Effector memory CD8-positive, alpha-beta T cell (primary cell): ENCODE data around the gene EXOC5.
A peak's percentile ranks its signal among the peaks of the same experiment; 100 is the strongest.

Experiments
- ATAC-seq: fragments of 150-1000 bp; cut with Tn5 transposase; replicated peaks from 2 replicates; pipeline ENCODE4 v1.10.0; 2021; ENCODE audit warnings: mild to moderate bottlenecking, moderate library complexity
- DNase-seq, 3 experiments: peaks; one replicate each; pipeline ENCODE4 v3.0.0; 2021
- H3K27ac Mint-ChIP-seq, 2 donors: one replicate each; pipeline ENCODE4 v1.8.0; 2022; ENCODE audit warnings: mild to moderate bottlenecking in 2 of 2, mixed read lengths in 2 of 2, moderate library complexity in 2 of 2
- H3K27me3 Mint-ChIP-seq, 2 donors: one replicate each; pipeline ENCODE4 v1.8.0; 2022; ENCODE audit warnings: mixed read lengths in 2 of 2
- H3K36me3 Mint-ChIP-seq: one replicate; pipeline ENCODE4 v1.8.0; 2022; ENCODE audit warnings: mild to moderate bottlenecking, moderate library complexity, mixed read lengths; ENCODE audit not compliant: insufficient read depth
- H3K4me1 Mint-ChIP-seq, 2 donors: one replicate each; pipeline ENCODE4 v1.8.0; 2022; ENCODE audit warnings: low read depth in 2 of 2, mixed read lengths in 2 of 2
- H3K4me3 Mint-ChIP-seq, 2 donors: one replicate each; pipeline ENCODE4 v1.8.0; 2022; ENCODE audit warnings: mild to moderate bottlenecking in 2 of 2, mixed read lengths in 2 of 2, moderate library complexity in 2 of 2
- H3K9me3 Mint-ChIP-seq, 2 donors: one replicate each; pipeline ENCODE4 v1.8.0; 2022; ENCODE audit warnings: mixed read lengths in 2 of 2
- total RNA-seq, 9 experiments: gene quantifications; one replicate each; lab custom pipeline; 2026; lab: John Stamatoyannopoulos, UW

Gene EXOC5, protein sequence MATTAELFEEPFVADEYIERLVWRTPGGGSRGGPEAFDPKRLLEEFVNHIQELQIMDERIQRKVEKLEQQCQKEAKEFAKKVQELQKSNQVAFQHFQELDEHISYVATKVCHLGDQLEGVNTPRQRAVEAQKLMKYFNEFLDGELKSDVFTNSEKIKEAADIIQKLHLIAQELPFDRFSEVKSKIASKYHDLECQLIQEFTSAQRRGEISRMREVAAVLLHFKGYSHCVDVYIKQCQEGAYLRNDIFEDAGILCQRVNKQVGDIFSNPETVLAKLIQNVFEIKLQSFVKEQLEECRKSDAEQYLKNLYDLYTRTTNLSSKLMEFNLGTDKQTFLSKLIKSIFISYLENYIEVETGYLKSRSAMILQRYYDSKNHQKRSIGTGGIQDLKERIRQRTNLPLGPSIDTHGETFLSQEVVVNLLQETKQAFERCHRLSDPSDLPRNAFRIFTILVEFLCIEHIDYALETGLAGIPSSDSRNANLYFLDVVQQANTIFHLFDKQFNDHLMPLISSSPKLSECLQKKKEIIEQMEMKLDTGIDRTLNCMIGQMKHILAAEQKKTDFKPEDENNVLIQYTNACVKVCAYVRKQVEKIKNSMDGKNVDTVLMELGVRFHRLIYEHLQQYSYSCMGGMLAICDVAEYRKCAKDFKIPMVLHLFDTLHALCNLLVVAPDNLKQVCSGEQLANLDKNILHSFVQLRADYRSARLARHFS
- 46.4 to 132 (median 102) reads per million in 9 experiments for total RNA-seq

DNA sequence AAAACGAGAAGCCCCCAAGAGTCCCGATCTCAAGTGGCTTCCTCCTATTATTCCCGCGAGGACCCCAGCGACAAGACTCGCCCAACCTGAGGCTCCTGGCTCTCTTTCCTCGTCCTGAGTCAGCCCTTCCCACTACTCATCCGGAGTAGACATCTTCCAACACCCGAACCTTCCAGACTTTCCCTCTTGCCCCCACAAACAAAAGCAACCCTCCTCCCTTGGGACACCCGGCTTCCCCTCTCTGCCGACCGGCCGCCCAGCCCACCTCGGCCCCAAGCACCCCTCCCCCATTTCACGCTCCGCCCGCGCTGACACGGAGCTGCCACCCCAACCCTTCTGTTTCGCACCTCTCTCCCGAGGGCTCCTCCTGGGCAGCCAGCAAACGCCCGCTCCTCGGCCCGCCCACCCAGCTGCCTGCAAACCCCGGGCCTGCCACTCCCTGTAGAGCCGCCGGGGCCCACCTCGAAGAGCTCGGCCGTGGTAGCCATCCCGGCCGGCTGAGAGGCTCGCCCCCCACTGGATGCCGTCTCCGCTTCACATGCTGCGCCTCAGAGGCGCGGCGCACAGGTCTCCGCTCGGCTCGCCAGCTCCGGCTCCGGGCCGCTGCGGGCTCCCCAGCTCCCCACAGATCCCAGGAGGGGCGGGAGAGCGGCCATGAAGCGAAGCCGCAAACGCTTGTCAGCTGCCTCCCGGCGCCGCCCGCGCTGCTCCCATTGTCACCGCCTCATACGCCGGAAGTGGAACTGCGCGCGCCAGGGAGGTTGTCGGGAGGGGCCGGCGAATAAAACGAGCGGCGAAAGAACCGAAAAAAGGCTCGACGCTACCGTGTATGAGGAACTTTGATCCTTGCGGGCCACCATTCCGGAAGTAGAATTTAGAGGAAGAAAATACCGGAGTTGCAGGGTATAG is at the start of gene EXOC5, which contains the start of gene AP5M1:
TSS of gene EXOC5 (minus strand) at position 745 of the 909 bp plus-strand sequence. CDS start at position 488, 257 bp downstream.
TSS of gene AP5M1 (plus strand) at position 811 of the 909 bp plus-strand sequence. CDS start 344 bp downstream, outside the sequence.
- H3K4me3 Mint-ChIP-seq: peak within 1 kb of the TSS; percentile 93 to 98
- H3K36me3 Mint-ChIP-seq: peaks cover 24% of the 10 kb centered on the region
- no peaks in the 10 kb centered on the region for H3K9me3 Mint-ChIP-seq
- H3K27me3 Mint-ChIP-seq: no peaks in the 10 kb centered on the region
- H3K27ac Mint-ChIP-seq: peak within 1 kb of the TSS; percentile 99
- DNase-seq: peak; percentile 87 to 89 (median 87)
- peaks cover 38 to 62% of the 10 kb centered on the region in 2 donors for H3K4me1 Mint-ChIP-seq
- ATAC-seq: peak; percentile 82

DNA sequence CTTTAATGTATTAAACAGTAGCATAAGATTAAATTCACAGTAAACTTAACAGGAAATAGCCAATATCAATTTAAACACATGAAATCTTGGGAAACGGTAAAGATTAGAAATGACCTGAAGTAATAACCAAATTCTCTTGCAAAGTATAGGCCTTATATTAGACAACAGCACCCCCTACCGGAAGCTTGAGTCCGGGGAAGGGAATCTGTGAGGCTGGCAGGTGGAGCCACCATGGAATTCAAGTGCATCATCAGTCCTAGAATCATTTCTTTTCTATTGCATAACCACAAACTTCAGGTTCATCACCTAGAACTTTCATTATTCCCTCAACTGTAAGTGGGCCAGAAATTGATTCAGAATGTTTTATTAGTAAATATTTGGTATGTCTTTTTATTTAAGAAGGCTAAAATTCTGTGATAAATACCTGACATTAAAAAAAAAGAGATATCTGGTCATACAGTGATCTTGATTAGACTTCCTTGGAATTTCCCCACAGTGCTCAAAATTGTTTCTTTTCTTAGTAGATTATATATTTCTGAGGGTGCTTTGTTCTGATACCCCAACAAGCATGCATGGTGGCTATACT is 48.6 kb upstream of the EXOC5 start:
- Mint-ChIP-seq H3K4me1 (peaks cover 4 to 6% of the 10 kb centered on the region in 2 donors), H3K27me3 (peaks cover 0 to 10% of the 10 kb centered on the region in 2 donors), H3K9me3 (no peaks in the 10 kb centered on the region), H3K4me3 (no peak overlapping the region), H3K36me3 (no peaks in the 10 kb centered on the region), H3K27ac (no peak overlapping the region)
- peak; percentile 67 to 74 (median 73) for DNase-seq
- ATAC-seq: peak; percentile 68

DNA sequence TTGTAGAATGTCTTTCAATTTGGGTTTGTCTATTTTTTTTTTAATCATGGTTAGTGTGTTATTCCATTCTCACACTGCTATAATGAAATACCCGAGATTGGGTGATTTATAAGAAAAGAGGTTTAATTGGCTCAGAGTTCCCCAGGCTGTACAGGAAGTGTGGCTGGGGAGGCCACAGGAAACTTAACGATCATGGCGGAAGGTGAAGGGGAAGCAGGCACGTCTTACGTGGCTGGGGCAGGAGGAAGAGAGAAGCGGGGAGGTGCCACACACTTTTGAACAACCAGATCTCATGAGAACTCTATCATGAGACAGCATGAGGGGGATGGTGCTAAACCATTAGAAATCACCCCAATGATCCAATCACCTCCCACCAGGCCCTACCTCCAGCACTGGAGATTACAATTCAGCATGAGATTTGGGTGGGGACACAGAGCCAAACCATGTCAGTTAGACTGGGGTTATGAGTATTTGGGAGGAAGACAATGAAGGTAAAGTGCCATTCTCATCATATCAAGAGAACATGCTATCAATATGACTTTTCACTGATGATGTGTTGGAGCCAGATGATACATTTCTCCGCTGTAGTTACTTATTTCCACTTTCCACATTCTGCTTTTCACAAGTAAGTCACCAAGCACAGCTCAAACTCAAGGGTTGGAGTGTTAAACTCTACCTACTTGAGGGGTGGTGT is 45.8 kb upstream of the EXOC5 start:
- ATAC-seq (no peak), DNase-seq (no peak)
- Mint-ChIP-seq H3K36me3 (no peaks in the 10 kb centered on the region), H3K27ac (peak overlapping the region in 1 of 2 donors; percentile 67), H3K27me3 (peaks cover 0 to 10% of the 10 kb centered on the region in 2 donors), H3K9me3 (no peaks in the 10 kb centered on the region), H3K4me1 (peaks cover 4 to 6% of the 10 kb centered on the region in 2 donors), H3K4me3 (no peak overlapping the region)

DNA sequence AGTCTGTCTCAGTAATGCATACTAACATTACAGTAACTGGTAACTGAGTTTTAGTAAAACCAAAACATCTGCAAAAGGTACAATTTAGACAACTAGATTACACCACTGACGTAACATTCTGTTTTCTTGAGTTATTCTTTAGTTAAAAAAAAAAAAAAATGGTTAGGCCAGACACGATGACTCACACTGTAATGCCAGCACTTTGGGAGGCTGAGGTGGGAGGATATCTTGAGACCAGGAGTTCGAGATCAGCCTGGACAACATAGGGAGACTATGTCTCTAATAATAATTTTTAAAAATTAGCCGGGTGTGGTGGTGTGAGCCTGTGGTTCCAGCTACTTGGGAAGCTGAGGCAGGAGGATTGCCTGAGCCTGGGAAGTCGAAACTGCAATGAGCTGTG is 34.2 kb upstream of the EXOC5 start:
- DNase-seq (no peak), ATAC-seq (no peak)
- H3K27me3 Mint-ChIP-seq: peaks cover 35 to 39% of the 10 kb centered on the region in 2 donors
- H3K27ac Mint-ChIP-seq: no peak overlapping the region
- no peaks in the 10 kb centered on the region for H3K4me1 Mint-ChIP-seq
- H3K36me3 Mint-ChIP-seq: no peaks in the 10 kb centered on the region
- no peak overlapping the region for H3K4me3 Mint-ChIP-seq
- no peaks in the 10 kb centered on the region for H3K9me3 Mint-ChIP-seq

DNA sequence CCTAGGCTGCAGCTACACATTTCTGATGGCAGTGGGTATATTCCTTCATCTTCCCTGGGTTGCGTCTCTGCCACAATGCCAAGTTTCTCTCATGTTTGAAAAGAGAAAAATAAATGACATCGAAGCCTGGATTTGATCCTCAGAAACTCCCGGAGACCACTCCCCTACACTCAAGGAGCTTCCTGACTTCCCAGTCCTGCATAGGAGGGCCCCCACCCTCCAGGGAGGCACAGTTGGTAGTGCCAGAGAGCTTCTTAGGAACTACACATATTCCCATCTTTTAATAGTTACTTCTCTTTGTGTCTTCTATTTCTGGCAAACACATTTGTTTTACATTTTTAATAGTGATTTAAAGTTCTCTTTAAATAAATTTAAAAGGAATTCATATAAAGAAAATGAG is 30.8 kb upstream of the EXOC5 start:
- Mint-ChIP-seq H3K9me3 (no peaks in the 10 kb centered on the region), H3K4me3 (no peak overlapping the region), H3K4me1 (no peaks in the 10 kb centered on the region), H3K27me3 (peaks cover 4 to 8% of the 10 kb centered on the region in 2 donors), H3K36me3 (no peaks in the 10 kb centered on the region), H3K27ac (no peak overlapping the region)
- ATAC-seq (no peak), DNase-seq (no peak)

DNA sequence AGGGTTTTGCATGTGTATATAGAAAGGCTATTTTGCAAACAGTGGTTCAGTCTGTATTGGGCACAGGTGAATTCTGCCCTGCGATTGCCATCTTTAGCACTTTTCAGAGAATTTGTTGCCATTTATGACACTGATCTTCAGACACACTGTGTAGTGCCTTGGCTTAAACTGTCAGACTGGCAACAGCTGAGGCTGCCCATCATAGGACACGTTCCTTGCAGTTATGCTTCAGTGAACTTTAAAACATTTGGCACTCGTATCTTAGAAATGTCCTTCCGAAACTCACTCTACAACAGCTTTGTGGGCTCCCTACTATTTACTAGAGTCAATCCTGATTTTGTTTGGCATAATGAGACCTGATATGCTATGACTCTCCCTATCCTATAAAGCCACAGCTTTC is 29.1 kb upstream of the EXOC5 start:
- DNase-seq: no peak
- H3K36me3 Mint-ChIP-seq: no peaks in the 10 kb centered on the region
- H3K4me1 Mint-ChIP-seq: no peaks in the 10 kb centered on the region
- no peaks in the 10 kb centered on the region for H3K9me3 Mint-ChIP-seq
- no peak for ATAC-seq
- H3K27me3 Mint-ChIP-seq: no peaks in the 10 kb centered on the region
- no peak overlapping the region for H3K4me3 Mint-ChIP-seq
- no peak overlapping the region for H3K27ac Mint-ChIP-seq

DNA sequence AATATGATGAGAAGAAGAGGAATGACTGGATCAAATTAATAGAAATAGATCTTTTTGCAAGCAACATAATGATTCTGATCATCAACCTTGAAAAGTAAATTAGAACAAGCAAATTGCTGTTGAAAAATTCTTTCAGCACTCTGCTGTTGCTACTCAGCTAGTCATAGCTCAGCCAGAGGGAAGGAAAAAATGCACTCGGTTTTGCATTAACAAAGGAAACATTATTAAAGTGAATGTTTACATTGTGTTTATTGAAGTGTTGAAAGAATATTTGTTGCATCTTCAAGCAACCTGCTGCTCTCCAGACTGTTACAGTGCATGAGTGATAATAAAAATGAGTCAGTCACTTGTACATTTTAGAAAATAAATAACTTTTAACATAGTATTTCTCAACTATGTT is 26.5 kb upstream of the EXOC5 start:
- H3K36me3 Mint-ChIP-seq: peaks cover 5% of the 10 kb centered on the region
- H3K27me3 Mint-ChIP-seq: no peaks in the 10 kb centered on the region
- H3K4me1 Mint-ChIP-seq: no peaks in the 10 kb centered on the region
- H3K4me3 Mint-ChIP-seq: no peak overlapping the region
- no peaks in the 10 kb centered on the region for H3K9me3 Mint-ChIP-seq
- DNase-seq (no peak), ATAC-seq (no peak)
- no peak overlapping the region for H3K27ac Mint-ChIP-seq

DNA sequence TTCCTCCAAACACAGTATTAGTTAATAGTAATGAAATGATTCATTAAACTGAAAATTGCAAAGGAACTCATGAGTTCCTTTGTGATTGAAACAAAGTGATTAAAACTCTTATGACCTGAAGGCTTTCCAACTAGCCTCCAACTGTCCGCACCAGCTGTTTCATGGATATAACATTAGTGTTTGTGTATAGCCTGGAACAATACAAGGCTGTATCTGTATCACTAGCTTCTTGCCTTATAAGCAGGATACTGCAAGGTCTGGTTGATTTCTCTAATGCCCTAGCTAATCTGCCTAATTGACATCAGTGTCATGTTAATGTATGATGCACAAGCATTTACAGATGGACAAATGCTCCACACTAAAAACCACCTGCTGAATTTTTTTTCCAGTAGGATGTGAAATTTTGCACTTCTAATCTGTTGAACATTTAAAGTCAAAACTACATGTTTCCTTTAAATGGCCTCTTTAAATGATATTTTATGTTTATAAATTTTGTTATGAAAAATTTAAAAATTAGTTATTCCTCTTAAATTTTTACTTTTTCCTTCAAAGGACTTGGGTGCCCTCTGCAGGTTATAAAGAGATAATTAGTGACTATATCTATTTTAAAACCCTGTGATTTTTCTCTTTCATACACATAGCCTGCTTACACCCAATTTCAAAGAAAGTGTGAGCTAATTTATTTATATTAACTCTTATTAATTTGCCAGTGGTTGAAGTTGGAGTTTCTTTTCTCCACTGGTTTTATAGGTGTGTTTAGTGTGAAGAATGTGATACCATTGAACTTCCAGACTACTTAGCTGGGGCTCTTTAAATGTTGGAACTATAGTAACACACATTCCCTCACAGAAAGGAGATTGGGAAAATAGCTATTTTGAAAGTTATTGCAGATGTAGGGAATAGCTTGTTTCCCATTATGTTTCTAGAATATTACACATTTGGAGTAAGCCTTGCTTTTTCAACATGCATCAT is 25.4 kb upstream of the EXOC5 start:
- no peak for ATAC-seq
- no peaks in the 10 kb centered on the region for H3K27me3 Mint-ChIP-seq
- H3K4me3 Mint-ChIP-seq: no peak overlapping the region
- no peak for DNase-seq
- no peaks in the 10 kb centered on the region for H3K9me3 Mint-ChIP-seq
- H3K36me3 Mint-ChIP-seq: peaks cover 11% of the 10 kb centered on the region
- no peaks in the 10 kb centered on the region for H3K4me1 Mint-ChIP-seq
- H3K27ac Mint-ChIP-seq: no peak overlapping the region

DNA sequence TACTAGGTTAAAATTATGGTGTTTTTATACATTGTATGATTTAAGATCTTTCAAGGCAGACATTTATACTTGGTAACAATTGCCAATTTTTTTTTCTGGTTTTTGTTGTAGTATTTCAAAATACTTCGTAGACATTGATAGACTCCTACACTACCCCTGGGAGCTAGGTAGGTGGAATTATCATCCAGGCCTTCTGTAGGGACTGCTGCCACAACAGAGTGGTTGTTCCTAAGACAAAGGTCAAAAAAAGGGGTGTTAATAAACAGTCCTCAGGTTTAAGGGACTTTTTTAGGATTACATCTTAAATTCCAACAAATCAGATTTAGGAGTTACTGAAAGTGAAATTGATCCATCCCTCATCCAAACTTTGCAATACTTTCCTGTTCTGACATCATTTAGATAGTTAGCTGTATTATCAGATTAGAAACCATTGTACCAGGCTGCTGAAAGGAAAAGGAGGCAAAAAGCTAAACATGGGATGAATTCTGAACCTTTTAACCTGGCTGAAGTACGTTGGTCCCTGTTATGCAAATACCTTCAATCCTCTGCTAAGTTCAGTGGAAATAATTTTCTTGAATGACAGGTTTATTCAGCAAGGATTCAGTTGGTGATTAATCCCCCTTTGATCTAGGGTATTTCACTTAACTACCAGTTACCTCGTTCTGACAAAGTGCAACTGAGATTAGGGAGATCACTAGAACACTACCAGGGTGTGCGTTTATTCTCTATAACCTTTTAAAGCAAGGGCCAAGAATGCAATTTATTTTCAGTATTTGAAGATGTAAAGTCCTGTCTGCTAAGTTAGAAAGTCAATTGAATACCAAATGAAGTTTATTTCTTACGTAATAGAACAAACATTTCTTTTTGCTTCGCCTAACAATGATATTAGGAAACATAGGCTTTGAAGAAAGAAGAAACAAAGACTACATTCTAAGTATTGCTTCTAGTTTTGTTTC is 23.3 kb upstream of the EXOC5 start:
- Mint-ChIP-seq H3K27ac (no peak overlapping the region), H3K36me3 (peaks cover 11% of the 10 kb centered on the region), H3K4me1 (no peaks in the 10 kb centered on the region), H3K27me3 (no peaks in the 10 kb centered on the region), H3K9me3 (no peaks in the 10 kb centered on the region), H3K4me3 (no peak overlapping the region)
- ATAC-seq (no peak), DNase-seq (no peak)

DNA sequence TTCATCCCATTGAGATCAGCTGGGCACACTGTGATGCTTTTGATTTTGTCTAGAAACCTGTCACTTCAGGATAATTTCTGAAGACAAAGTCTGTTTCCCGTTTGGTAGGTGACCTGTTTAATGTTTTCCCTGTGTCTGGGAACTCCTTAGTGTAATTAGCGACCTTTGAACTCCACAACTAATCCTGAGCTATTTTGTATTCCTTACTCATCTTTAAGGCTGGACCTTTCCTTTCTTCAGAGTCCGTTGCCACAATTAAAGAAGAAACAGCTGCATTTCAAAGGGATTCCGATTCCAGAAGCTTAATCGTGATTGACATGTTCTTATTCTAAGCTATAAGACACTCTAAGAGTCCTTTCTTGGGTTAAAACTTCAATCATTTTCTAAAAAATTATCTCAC is 22.0 kb upstream of the EXOC5 start:
- no peak overlapping the region for H3K27ac Mint-ChIP-seq
- peaks cover 18% of the 10 kb centered on the region for H3K36me3 Mint-ChIP-seq
- H3K27me3 Mint-ChIP-seq: no peaks in the 10 kb centered on the region
- no peaks in the 10 kb centered on the region for H3K4me1 Mint-ChIP-seq
- DNase-seq: no peak
- no peak overlapping the region for H3K4me3 Mint-ChIP-seq
- ATAC-seq: no peak
- H3K9me3 Mint-ChIP-seq: no peaks in the 10 kb centered on the region

DNA sequence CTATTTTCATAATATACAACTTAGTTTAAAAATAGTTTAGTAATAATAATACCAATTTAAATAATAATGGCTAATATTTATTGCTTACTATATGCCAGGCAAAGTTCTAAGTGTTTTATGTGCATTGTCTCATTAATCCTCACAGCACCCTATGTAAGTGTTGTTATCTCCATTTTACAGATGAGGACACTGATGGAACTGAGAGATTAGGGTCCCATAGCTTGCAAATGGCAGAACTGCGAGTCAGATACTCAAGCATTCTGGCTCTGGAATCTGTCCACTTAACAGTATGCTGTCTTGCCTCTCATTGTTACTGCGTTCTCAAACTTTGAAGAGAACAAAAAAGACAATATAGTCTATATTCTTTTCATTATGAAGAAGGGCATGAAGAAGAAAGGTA is 19.0 kb upstream of the EXOC5 start:
- peaks cover 33% of the 10 kb centered on the region for H3K36me3 Mint-ChIP-seq
- H3K4me1 Mint-ChIP-seq: no peaks in the 10 kb centered on the region
- H3K4me3 Mint-ChIP-seq: no peak overlapping the region
- ATAC-seq: no peak
- DNase-seq: no peak
- no peaks in the 10 kb centered on the region for H3K27me3 Mint-ChIP-seq
- H3K27ac Mint-ChIP-seq: peak overlapping the region in 1 of 2 donors; percentile 63
- H3K9me3 Mint-ChIP-seq: no peaks in the 10 kb centered on the region
